Inferior parietal cortex (tissue), 1 donor: ENCODE measurements around the gene SIVA1.
"Not testable (repeated sequence)": the region's sequence is repeated elsewhere in the genome, so short reads cannot be mapped to it uniquely, and the experiment has no call there.

Source experiments
- DNase-seq: peaks from one replicate; pipeline ENCODE4 v3.0.0-alpha.2; 2016; ENCODE audit errors: extremely low spot score

Gene SIVA1

DNA sequence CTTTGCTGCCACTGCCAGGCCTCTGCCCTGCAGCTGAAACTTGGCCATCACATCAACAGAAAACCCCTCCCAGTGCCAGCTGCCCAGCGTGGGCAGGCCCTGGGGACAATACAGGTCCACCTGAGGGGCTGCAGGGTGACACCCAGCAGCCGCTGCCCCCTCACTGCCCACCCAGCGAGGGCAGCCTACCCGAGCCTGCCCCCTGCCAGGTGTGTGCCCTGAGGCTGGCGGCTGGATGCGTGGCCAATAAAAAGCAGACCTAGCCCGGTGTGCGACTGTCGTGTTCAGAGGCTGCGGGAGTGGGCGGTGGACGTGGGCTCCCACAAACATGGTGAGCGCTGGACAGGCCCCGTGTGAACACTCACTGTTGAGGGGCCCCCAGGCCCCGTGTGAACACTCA lies 33.6 kb upstream of the SIVA1 start:
- no peak for DNase-seq

DNA sequence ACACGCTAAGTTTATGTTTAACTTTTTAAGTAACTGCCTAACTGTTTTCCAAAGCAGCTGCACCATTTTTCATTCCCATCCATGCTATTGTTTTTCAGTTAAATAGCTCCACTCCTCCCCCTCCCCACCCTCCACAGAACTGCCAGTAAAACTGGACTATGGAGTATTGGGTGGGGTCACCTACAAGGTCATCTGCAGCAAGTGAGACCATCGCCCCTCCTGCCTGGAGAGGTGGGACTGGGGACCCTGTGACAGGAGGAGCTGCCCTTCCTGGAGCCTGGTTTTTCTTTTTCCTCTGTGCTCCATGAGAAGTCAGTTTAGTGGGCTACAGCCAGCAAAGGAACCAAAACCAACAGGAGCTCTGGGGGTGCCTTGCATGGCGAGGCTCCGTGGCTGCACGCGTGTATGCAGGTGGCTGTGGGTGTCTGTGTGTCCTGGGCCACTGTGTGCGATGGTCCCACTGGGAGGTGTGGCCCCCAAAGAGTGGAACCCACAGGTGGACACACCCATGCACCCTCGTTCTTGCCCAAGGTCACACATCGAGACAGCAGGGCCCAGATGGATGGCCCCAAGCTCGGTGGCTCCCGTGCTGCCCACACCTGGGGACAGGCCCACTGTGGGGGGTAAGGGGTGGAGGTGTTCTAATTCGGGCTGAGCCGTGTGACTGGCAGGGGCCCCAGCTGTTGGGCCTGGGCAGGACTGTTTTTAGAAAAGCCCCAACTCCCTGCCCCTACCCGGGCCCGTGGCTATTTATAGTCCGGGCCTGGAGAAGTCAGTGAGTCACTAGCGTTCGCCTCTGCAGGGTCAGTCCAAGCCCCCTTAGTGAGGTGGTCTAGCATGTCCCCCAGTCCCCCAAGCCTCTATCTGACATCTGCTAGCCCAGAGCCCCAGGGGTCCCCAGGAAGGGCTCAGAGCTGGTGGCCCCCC lies 31.2 kb upstream of the SIVA1 start:
- DNase-seq, result no peak

DNA sequence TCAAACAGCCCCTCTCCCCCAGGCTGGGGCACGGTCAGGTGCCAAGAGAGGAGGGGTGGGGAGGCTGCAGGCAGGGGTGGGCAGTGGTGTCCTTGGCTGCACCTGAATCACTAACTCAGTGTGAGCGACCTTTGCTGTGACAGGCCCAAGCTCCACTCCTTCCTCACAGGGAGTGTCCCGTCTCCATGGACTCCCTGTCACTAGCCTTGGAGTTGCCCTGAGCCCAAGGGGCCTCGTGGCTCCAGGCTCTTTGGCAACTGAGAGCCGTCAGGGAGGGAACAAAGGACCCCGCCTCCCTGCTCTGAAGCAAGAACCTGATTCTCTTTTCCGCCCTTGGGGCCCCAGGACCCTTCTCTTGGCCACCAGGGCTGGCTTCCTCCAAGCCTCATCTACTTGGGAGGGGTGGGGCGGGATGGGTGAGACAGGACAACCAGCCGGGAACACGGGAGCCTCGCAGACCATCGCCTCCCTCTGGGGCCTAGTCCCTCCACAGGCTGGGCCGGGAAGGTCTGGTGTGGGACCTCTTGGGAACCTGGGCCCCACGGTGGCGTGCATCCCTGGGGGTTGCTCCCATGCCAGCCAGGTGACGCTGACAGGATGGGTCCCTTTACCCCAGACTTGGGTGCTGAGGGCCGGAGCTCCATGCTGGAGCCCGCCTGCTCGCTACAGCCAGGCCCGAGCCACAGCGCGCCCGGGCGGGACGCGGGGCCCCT lies 29.9 kb upstream of the SIVA1 start:
- DNase-seq, result no peak

DNA sequence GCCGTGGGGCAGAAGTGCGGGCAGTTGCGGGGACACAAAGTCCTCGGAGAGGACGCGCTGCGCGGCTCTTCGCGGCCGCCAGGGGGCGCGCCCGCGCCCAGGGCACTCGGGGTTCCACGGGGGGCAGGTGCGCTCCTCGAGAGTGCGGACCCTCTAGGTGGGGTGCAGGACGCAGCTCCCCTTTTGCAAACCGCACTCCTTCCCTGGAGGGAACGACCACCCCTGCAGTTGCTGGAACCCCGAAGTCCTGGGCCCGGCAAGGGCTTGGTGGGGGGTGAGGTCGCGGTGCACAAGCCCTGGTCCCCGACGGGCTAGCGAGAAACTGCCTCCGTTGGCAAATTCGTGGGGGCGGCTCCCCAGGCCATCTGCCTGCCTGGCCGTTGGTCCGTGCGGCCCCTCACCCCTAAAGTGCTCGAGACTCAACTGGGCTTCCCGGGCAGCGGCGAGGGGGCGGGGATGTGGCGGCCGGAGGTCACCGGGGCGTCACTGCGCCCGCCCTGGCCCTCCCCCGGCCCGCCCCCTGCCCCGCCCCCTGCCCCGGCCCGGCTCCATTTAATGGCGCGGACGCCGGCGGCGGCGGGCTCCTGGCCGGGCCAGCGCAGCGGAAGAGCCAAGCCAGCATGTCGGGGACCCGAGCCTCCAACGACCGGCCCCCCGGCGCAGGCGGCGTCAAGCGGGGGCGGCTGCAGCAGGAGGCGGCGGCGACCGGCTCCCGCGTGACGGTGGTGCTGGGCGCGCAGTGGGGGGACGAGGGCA lies 29.1 kb upstream of the SIVA1 start, which contains the start of gene ADSS1:
ADSS1 (plus strand) TSS at position 579 of the 756 bp plus-strand sequence; CDS start at position 621, 42 bp downstream.
- DNase-seq, result no peak

DNA sequence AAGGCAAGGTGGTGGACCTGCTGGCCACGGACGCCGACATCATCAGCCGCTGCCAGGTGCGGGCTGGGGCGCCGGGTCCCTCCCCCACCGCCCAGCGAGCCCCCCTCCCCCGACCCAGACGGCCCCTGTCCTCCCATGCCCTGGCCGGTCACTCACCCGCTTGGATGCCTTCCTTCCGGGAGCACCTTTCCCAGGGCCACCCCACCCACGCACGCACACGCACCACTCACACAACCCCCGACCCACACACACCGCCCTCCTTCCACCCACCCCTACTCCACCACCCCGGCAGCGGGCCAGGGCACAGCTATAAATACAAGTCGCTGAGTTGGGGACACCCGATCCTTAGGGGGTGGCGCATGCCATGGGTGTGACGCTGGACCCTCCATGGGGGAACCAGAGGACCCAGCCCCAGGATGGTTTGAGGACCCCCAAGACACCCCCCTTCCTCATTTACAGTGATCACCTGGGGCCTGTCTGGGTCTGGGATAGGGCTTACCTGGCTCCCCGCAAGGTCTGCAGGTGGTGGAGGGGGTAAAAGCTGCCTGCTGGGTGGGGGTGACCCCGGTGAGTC lies 28.5 kb upstream of the SIVA1 start:
- DNase-seq, result no peak

DNA sequence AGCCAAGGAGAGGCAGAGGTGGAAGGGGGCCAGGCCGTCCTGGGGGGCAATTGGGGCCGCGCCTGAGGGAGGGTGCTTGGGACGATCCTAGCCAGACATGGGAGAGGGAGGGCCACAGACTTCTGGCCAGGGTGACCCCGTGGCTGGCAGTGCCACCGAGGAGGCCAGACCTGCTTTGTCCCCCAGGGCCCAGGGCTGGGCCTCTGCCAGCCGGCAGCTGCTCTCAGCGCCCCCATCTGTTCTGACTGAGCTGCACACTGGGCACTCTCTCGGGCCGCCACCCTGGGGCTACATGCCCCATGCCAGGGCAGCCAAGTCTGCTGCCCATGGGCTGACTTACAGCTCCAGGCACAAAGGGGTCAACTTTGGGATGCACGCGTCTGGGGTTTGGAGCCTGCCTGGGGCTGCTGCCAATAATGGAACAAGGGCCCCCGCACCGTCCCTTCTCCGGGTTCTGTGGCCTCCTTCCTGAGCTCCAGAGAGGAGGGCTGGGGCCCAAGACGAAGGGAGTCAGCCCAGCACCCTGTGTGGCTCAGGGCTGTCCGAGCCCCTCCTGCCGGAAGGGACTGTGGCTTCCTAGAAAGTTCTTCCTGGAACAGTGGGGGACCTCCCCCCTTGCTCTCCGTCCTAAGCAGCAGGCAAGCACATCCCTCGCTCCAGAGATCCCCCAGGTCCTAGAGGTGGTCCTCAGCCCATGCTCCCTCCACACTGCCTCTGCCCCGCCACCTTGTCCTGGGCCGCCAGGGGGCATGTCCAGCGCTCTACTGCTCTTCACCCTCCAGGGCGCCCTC lies 27.8 kb upstream of the SIVA1 start:
- DNase-seq, result no peak

DNA sequence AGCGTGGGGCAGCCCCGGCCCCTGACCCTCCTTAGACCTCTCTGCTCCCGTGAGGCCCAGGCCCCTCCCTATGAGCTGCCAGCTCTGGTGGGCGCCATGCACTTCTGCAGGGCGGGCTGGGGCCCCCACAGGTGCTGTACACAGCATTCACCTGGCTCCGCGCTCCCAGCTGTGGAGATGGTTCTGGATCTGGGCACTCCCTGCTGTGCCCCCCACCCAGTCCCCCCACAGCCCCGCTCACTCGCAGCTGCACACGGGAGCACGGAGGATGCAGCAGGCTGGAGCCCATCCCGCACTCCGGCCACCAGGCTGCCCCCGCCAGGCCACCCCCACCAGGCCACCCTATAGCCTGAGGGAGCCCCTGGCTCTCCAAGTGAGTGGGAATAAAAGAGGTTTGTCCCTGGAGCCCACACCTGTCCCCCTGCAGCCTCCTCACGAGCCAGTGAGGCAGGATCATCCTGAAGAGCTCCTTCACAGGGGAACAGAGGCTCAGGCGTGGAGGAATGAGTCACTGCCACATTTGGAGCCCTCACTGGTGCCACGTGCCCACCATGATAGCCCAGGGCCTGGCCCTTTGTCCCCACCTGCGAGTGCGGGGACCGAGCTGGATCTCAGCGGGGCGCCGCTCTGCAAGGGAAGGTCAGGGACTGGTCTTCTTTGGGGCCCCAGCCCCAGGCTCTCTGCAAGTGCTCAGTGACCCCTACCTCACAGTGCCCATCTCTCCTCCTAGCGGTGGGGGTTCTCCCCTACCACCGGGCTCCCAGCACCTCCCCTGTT lies 27.0 kb upstream of the SIVA1 start:
- no peak for DNase-seq

DNA sequence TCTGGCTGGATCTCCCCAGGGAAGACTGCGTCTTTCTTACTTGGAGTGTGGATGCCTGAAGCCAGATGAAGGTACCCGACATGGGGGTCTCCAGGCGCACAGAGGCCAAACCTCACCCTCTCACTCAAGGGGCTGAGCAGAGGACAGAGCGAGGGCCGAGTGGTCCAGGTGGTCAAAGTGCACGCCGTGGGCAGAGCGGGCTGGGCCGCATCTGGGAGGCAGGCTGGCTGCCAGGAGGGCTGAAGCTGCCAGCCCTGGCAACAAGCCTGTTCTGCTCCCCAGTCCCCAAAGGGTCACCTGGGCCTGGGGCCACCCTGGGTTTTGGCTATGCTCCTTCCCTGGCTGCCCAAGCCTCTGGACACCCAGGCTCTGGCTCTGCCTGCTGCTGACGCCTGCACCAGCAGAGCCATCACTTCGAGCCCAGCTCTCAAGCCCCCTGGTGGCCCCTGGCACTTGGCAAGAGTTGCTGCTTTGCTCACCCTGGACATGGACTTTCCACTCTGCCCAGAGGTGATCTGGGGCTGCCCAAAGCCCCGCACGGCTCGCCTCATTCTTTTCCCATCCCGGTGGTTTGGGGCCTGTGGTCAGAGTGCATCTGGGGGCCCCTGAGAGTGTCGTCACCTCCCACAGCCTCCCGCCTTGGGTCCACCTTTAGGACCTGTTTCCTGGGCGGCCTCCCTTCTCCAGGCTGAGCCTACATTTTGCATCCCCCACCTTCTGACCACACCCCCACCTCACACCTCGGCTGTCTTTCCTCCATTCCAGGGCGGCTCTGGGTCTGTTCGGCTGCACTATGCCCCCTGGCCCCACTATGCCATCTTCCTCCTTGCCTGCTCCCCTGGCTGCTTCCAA lies 26.1 kb upstream of the SIVA1 start:
- DNase-seq, result no peak

DNA sequence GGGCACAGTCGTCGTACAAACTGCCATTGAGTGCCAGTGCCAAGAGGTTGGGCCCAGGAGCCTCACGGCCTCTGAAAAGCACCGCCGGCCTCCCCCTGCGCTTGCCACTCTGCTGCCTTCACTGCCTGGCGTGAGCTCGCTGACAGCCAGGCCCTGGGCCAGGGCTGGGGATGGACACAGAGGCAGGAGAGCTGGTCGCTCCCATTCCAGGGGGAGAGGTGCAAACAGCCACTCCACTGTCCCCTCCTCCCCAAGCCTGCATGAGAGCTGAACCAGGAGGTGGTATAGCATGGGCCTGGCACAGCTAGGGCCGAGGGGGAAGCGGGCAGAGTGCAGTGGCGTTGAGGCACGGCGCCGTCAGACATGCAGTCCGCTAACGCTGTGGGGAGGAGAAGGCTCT lies 24.3 kb upstream of the SIVA1 start:
- no peak for DNase-seq

DNA sequence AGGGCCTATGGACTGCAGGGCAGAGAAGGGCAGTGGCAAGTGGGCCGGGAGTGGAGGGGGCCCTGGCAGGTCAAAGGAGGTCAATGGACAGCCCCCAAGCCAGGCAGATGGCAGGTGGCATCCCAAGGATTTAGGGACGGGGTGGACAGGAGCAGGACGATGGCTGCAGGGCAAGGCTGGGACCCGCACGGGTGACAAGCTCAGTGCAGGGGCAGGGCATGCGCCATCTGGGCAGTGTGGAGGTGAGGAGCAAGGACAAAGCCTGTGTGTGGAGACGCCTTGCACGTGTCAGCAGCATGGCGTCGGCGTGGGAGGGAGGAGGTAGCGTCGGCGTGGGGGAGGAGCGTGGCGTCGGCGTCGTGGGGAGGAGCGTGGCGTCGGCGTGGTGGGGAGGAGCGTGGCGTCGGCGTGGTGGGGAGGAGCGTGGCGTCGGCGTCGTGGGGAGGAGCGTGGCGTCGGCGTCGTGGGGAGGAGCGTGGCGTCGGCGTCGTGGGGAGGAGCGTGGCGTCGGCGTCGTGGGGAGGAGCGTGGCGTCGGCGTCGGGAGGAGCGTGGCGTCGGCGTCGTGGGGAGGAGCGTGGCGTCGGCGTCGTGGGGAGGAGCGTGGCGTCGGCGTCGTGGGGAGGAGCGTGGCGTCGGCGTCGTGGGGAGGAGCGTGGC lies 23.6 kb upstream of the SIVA1 start:
- DNase-seq, result not testable (repeated sequence)

DNA sequence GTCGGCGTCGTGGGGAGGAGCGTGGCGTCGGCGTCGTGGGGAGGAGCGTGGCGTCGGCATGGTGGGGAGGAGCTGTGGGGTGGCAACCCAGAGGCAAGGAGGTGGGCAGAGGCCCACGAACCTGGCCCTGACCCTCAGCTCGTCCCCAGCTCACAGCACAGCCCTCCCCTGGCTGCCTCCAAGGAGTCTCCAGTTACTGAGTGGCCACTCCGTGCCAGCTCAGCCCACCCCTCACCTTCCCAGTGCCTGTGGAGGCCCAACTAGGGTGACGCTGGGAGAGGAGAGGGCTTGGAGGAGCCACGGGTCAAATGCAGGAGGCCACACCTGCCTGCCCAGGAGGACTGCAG lies 23.1 kb upstream of the SIVA1 start:
- no peak for DNase-seq

DNA sequence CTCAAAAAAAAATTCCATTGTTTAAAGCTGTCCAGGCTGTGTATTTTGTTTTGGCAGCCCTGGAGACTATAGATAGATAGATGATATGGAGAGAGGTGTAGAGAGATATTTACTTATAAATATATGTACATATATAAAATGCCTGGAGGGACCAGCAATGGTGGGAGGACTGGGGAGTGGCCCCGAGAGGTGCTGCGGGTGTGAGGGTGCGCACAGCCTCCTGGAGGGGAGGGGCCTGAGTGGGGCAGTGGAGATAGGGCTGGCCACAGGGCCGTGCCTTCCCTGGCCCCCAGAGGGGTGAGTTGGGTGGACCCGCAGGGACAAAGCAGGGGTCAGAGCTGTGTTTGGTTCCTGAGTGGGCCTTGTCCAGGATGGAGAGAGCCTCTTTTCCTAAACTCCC lies 22.5 kb upstream of the SIVA1 start:
- no peak for DNase-seq

DNA sequence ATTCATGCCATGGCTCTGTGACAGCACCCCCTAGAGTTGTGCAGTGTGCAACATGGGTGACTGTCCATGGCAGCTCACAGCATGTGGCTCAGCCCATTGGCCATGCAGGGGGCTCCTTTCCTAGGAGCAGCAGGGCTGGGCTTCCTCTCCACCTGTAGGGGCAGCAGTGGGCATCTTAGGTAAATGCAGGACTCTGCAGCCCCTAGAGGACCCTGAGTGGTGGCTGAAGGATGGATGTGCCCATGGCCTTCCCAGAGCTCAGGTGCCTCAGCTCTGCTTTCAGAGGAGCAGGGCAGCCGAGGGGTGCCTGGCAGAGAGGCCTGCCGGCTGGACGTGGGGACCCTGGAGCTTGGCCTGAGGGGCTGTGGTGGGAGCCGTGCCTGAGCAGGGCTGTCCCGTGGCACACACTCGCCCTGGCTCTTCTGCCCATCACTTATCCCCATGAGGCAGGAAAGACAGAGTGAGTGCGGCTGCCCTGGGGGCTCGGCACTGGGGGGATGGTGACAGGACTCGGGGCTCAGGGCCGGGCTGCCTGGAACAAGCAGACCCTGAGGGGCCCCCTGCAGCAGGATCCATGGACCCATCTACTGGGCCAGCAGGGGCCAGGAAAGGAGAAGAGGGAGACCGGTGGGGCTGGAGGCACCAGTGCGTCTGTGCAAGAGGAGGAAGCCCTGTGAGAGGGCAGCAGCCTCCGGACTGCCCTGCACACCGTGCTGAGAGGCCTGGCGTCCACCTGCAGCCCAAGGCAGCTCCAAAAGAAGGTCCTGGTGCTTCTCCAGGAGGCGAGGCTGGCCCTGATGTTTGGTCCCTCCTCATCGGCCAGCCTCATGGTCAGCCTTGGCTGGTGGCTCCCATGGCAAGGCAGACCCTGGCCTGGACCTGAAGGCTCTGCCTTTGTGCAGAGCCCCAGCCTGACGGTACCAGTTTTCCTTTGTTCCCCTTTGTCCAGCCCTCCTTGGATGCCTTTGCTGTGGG lies 21.3 kb upstream of the SIVA1 start:
- DNase-seq, result no peak

DNA sequence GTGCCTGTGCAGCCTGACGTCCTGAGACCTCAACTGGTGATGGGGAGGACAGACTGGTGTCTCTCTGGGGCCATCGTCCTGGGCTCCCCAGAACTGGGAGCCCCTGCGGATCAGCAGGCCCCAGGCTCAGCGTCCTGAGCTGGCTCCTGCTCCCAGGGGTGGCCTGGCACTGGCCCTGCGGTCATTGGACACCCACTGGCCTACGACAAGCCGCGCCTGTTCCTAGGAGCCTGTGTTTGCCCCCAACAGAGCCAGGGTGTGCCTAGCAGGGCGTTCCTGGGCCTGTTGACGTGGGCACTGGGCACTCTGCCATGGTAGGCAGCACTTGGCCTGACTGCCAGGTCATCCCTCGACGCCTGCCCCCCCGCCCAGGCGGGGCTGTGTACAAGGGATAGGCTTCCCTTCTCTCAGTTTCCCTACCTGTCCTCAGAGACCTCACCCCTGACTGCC lies 20.6 kb upstream of the SIVA1 start:
- DNase-seq, result no peak

DNA sequence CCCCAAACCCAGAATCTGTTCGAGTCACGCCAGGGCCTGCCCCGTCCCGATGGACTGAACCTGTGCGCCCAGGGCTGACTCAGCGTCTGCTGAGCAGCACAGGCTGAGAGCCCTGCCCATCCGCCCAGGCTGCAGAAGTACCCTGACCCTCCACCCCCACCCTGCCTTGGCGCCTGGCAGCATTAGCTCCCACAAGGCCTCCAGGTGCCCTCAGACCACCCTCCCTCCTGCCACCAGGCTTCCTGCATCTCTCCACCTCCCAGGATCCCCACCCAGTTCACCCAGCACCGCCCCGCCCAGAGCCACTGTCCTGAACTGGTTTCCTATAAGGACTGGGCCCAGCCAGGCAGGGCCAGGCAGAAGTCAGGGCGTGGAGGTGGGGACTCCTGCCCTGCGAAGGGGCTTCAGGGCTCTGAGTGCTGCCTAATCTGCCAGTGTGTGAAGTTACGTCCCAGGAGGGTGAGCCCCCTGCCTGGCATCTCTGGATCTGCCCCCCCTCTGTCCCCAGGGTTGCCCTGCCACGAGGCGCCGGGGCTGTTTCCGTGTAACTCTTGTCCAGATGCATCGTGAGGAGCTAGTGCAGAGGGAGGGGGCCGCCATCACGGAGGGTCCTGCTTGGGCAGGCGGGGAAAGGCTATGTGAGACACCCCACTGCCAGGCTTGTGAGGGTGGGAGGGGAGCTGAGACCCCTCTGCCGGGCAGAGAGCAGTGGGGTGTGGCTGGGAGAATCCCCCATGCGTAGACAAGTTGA lies 19.8 kb upstream of the SIVA1 start:
- no peak for DNase-seq

DNA sequence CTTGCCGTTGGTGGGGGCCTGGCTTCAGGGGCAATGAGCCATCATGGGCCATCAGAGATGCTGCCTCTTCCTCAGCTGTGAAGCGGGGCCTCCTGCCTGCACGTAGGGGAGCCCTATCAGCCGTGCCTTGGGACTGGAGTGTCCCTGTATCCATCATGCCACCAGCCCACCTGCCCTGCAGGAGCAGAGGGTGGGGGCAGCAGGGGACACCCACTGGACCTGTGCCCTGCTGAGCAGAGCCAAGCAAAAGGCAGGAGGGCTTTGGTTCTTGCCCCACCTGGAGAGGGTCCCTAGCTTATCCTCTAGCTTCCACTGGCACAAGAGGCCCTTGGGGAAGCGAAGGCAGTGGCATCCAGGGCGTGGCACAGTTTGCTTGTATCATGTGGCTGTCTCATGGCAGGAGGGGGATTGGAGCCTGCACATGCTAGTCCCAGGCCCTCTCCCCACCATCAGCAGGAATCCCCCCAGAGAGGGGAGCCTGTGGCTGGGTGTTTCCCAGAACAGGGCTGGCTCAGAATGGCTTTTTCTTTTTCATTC lies 18.8 kb upstream of the SIVA1 start:
- DNase-seq, result no peak

DNA sequence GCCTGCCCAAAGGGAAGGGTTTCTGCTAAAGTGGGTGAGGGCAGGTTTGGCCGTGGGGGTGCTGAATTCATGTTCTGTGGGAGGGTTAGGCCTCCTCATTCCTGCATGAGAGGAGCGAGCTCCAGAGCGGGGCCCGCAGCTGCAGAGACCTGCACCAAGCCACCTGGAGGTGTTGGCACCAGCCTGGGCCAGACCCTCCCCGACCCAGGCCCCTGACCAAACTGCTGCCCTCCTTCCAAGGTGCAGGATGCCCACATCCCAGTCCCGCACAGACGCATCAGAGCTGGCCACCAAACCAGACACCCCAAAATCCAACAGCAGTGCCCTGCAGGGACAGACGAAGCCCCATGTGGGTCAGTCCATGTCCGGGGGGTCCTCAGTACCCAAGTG lies 18.4 kb upstream of the SIVA1 start:
- no peak for DNase-seq
